ENCODE measurements around the gene PPP1R27. TPM values are rescaled to one million over a fixed set of nuclear protein-coding genes. Genes with fewer than 3 reads are reported as not detected.

The PPP1R27 gene
- total RNA-seq, 1 donor from 2014 or later, result not detected

GRCh38 chr17:81803728-81804558, 30.9 kb downstream of the PPP1R27 start, which contains the start of gene GCGR:
TSS of gene GCGR (plus strand) at chr17:81804150. CDS start at chr17:81809019, 4,869 bp downstream.
- no peak for DNase-seq

- DNase-seq, result no peak
Observed at GRCh38 chr17:81802856-81803643, 31.8 kb downstream of the PPP1R27 start.

GRCh38 chr17:81802048-81802758, 32.6 kb downstream of the PPP1R27 start:
- DNase-seq, result no peak

- DNase-seq, result no peak
Observed at GRCh38 chr17:81801327-81801726, 33.5 kb downstream of the PPP1R27 start.

- DNase-seq, result no peak
Observed at GRCh38 chr17:81794509-81794908, 40.3 kb downstream of the PPP1R27 start.

GRCh38 chr17:81794074-81794476, 40.8 kb downstream of the PPP1R27 start:
- DNase-seq, result no peak

GRCh38 chr17:81792675-81793615, 41.9 kb downstream of the PPP1R27 start:
- DNase-seq, result no peak

Other genes with a start within 250 kb of the PPP1R27 start
- gene NPLOC4, start 197.9 kb downstream of the PPP1R27 start, total RNA-seq, result 83.9 and 124 TPM in 2 replicates
- 0.68 and 1.3 TPM in 2 replicates for gene TSPAN10, start 197.9 kb downstream of the PPP1R27 start, total RNA-seq
- gene PDE6G, start 178.5 kb downstream of the PPP1R27 start, total RNA-seq, result 3.4 and 4.1 TPM in 2 replicates
- gene OXLD1, start 168.4 kb downstream of the PPP1R27 start, total RNA-seq, result 25.2 and 45.1 TPM in 2 replicates
- gene CCDC137, start 168.3 kb downstream of the PPP1R27 start, total RNA-seq, result 11.1 and 14.1 TPM in 2 replicates
- 21.0 and 25.2 TPM in 2 replicates for gene ARL16, start 151.3 kb downstream of the PPP1R27 start, total RNA-seq
- gene HGS, start 151.0 kb downstream of the PPP1R27 start, total RNA-seq, result 59.7 and 98.5 TPM in 2 replicates
- 8.2 and 10.9 TPM in 2 replicates for gene MRPL12, start 131.7 kb downstream of the PPP1R27 start, total RNA-seq
- 11.4 and 28.4 TPM in 2 replicates for gene SLC25A10, start 122.8 kb downstream of the PPP1R27 start, total RNA-seq
- 0.17 TPM in 1 of 2 replicates, not detected in the other for gene GCGR, start 30.9 kb downstream of the PPP1R27 start, total RNA-seq
- 79.9 and 138 TPM in 2 replicates for gene MCRIP1, start 1.8 kb downstream of the PPP1R27 start, total RNA-seq
- 1,052 and 1,490 TPM in 2 replicates for gene P4HB, start 25.5 kb upstream of the PPP1R27 start, total RNA-seq
- 195 and 495 TPM in 2 replicates for gene ARHGDIA, start 36.3 kb upstream of the PPP1R27 start, total RNA-seq
- gene ALYREF, start 56.5 kb upstream of the PPP1R27 start, total RNA-seq, result 172 and 224 TPM in 2 replicates
- gene ANAPC11, start 56.7 kb upstream of the PPP1R27 start, total RNA-seq, result 79.9 and 128 TPM in 2 replicates
- gene NPB, start 67.2 kb upstream of the PPP1R27 start, total RNA-seq, result 0.28 TPM in 1 of 2 replicates, not detected in the other
- gene PCYT2, start 76.3 kb upstream of the PPP1R27 start, total RNA-seq, result 41.0 and 80.1 TPM in 2 replicates
- 17.3 and 21.1 TPM in 2 replicates for gene SIRT7, start 83.1 kb upstream of the PPP1R27 start, total RNA-seq
- gene MAFG, start 92.7 kb upstream of the PPP1R27 start, total RNA-seq, result 19.7 and 22.4 TPM in 2 replicates
- gene PYCR1, start 102.2 kb upstream of the PPP1R27 start, total RNA-seq, result 59.4 and 97.8 TPM in 2 replicates
- gene MYADML2, start 112.2 kb upstream of the PPP1R27 start, total RNA-seq, result not detected in 2 replicates
- gene NOTUM, start 126.1 kb upstream of the PPP1R27 start, total RNA-seq, result 0.09 TPM in 1 of 2 replicates, not detected in the other
- gene ASPSCR1, start 142.6 kb upstream of the PPP1R27 start, total RNA-seq, result 18.3 and 20.1 TPM in 2 replicates
- gene CENPX, start 187.8 kb upstream of the PPP1R27 start, total RNA-seq, result 27.0 and 33.0 TPM in 2 replicates
- gene LRRC45, start 188.3 kb upstream of the PPP1R27 start, total RNA-seq, result 15.1 and 23.3 TPM in 2 replicates
- gene RAC3, start 196.6 kb upstream of the PPP1R27 start, total RNA-seq, result 9.0 and 14.0 TPM in 2 replicates
- 56.8 and 63.8 TPM in 2 replicates for gene DCXR, start 202.6 kb upstream of the PPP1R27 start, total RNA-seq
- gene RFNG, start 216.8 kb upstream of the PPP1R27 start, total RNA-seq, result 22.6 and 34.9 TPM in 2 replicates
- 84.2 and 112 TPM in 2 replicates for gene GPS1, start 216.8 kb upstream of the PPP1R27 start, total RNA-seq
- 72.5 and 72.7 TPM in 2 replicates for gene DUS1L, start 230.8 kb upstream of the PPP1R27 start, total RNA-seq